ENCODE results near the gene TRIOBP.
A peak's percentile ranks its signal among the peaks of the same experiment; 100 is the strongest.

The TRIOBP gene

DNA sequence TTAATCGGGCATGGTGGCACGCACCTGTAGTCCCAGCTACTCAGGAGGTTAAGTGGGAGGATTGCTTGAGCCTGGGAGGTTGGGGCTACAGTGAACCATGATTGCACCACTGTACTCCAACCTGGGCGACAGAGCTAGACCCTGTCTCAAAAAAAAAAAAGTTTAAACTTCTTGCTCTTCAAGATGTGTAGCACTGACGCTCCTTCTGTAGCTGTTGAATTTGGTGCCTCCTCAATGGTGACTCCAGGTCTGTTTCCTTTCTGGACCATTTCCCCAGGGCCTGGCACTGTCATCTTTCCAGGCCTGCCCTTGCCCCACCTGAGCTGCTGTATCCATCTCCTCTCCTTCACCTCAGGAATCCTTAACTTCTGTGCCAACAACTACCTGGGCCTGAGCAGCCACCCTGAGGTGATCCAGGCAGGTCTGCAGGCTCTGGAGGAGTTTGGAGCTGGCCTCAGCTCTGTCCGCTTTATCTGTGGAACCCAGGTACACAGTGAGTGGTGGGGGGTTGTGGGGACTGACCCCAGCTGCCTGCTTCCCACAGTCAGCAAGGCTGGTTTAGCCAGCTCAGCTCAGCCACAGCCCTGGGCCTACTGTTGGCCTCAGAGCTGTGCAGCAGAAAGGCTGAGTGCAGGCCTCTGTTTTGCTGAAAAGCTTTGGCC, 113.0 kb downstream of the TRIOBP start:
- no peak overlapping the region for H3K9ac ChIP-seq (ENCODE audit: low read depth, low read length)
- H3K4me1 ChIP-seq (ENCODE audit: control insufficient read depth, insufficient read depth, low read length) = peaks cover 14% of the 10 kb centered on the region
- H3K27ac ChIP-seq (ENCODE audit: low read depth, low read length) = no peak overlapping the region
- no peaks in the 10 kb centered on the region for H3K9me3 ChIP-seq (ENCODE audit: control insufficient read depth, insufficient read depth, low read length)
- peaks cover 3% of the 10 kb centered on the region for H3K36me3 ChIP-seq (ENCODE audit: control insufficient read depth, insufficient read depth, low read length)
- H3K4me3 ChIP-seq (ENCODE audit: low read depth, low read length) = no peak overlapping the region
- peaks cover 34% of the 10 kb centered on the region for H3K27me3 ChIP-seq (ENCODE audit: control insufficient read depth, insufficient read depth, low read length)

- Histone ChIP-seq H3K27me3 (ENCODE audit: control insufficient read depth, insufficient read depth, low read length) (peaks cover 19% of the 10 kb centered on the region), H3K9ac (ENCODE audit: low read depth, low read length) (no peak overlapping the region), H3K9me3 (ENCODE audit: control insufficient read depth, insufficient read depth, low read length) (no peaks in the 10 kb centered on the region), H3K36me3 (ENCODE audit: control insufficient read depth, insufficient read depth, low read length) (peaks cover 18% of the 10 kb centered on the region), H3K4me3 (ENCODE audit: low read depth, low read length) (no peak overlapping the region), H3K27ac (ENCODE audit: low read depth, low read length) (no peak overlapping the region), H3K4me1 (ENCODE audit: control insufficient read depth, insufficient read depth, low read length) (no peaks in the 10 kb centered on the region; the same call in 1 of the 2 replicates)
Observed at GRCh38 chr22:37811867-37812266, 115.0 kb downstream of the TRIOBP start.

GRCh38 chr22:37812869-37813678, 116.2 kb downstream of the TRIOBP start:
- H3K9me3 ChIP-seq (ENCODE audit: control insufficient read depth, insufficient read depth, low read length) = no peaks in the 10 kb centered on the region
- no peak overlapping the region for H3K4me3 ChIP-seq (ENCODE audit: low read depth, low read length)
- H3K27ac ChIP-seq (ENCODE audit: low read depth, low read length) = no peak overlapping the region
- peaks cover 14% of the 10 kb centered on the region for H3K27me3 ChIP-seq (ENCODE audit: control insufficient read depth, insufficient read depth, low read length)
- H3K9ac ChIP-seq (ENCODE audit: low read depth, low read length) = no peak overlapping the region
- no peaks in the 10 kb centered on the region; the same call in 1 of the 2 replicates for H3K4me1 ChIP-seq (ENCODE audit: control insufficient read depth, insufficient read depth, low read length)
- peaks cover 18% of the 10 kb centered on the region for H3K36me3 ChIP-seq (ENCODE audit: control insufficient read depth, insufficient read depth, low read length)

- Histone ChIP-seq H3K27me3 (ENCODE audit: control insufficient read depth, insufficient read depth, low read length) (peaks cover 22% of the 10 kb centered on the region), H3K4me3 (ENCODE audit: low read depth, low read length) (no peak overlapping the region), H3K36me3 (ENCODE audit: control insufficient read depth, insufficient read depth, low read length) (peaks cover 18% of the 10 kb centered on the region), H3K9me3 (ENCODE audit: control insufficient read depth, insufficient read depth, low read length) (no peaks in the 10 kb centered on the region), H3K27ac (ENCODE audit: low read depth, low read length) (no peak overlapping the region), H3K9ac (ENCODE audit: low read depth, low read length) (no peak overlapping the region), H3K4me1 (ENCODE audit: control insufficient read depth, insufficient read depth, low read length) (peaks cover 3% of the 10 kb centered on the region; the same call in 1 of the 2 replicates)
Observed at GRCh38 chr22:37815593-37815992, 118.7 kb downstream of the TRIOBP start.

DNA sequence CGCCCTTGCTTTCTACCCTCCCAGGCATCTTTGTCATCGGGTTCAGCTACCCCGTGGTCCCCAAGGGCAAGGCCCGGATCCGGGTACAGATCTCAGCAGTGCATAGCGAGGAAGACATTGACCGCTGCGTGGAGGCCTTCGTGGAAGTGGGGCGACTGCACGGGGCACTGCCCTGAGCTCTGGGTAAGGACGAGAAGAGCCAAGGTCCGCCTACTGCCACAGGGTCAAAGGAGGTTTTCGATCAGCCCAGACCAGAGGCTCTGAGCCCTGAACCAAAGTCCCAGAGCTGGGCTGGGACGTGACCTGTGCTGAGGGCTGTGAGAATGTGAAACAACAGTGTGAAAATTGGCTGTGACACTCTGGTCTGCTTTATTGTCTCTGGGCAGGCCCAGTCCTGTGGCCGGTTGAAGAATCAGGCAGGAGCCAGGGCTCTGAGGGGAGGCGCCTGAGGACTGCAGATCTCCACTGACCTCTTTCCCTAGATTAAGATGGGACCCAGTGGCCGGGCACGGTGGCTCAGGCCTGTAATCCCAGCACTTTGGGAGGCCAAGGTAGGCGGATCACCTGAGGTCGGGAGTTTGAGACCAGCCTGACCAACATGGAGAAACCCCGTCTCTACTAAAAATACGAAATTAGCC, 119.8 kb downstream of the TRIOBP start:
- H3K27me3 ChIP-seq (ENCODE audit: control insufficient read depth, insufficient read depth, low read length) = peaks cover 23% of the 10 kb centered on the region
- no peak overlapping the region for H3K9ac ChIP-seq (ENCODE audit: low read depth, low read length)
- H3K27ac ChIP-seq (ENCODE audit: low read depth, low read length) = no peak overlapping the region
- no peaks in the 10 kb centered on the region for H3K9me3 ChIP-seq (ENCODE audit: control insufficient read depth, insufficient read depth, low read length)
- H3K4me1 ChIP-seq (ENCODE audit: control insufficient read depth, insufficient read depth, low read length) = peaks cover 3% of the 10 kb centered on the region; the same call in 1 of the 2 replicates
- no peak overlapping the region for H3K4me3 ChIP-seq (ENCODE audit: low read depth, low read length)
- peaks cover 18% of the 10 kb centered on the region for H3K36me3 ChIP-seq (ENCODE audit: control insufficient read depth, insufficient read depth, low read length)

DNA sequence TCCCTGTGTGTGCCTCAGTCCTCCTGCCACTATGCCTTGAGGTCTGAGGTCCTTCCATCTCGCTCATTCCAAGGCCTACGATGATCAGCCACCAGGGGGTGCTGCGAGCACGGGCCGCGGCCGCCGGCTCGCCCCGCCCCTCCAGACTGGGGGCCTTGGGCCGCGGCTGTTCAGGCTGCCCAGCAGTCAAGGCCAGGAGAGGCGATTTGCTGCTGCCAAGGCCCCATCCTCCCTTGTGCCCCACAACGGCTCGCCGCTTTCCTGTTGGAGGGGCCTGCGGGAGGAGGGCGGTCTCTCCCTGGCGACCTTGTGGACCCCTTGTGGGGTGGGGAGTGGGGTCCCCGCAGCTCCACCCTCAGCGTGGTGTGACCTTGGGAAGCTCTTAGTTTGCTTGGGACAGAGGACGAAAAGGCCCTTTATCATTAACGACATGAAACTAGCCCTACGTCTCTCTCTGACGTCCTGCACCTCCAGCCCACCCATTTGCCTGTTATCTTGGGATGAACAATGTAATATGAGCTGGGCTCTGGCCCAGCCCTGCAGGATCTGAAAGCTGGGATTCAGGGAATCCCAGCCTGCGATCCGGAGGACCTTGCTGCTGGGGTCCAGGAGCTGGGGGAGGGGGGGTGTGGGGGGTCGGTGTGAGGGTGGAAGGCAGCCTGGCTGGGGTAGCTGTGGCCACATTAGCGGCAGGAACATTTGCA, 121.0 kb downstream of the TRIOBP start:
- H3K9me3 ChIP-seq (ENCODE audit: control insufficient read depth, insufficient read depth, low read length) = no peaks in the 10 kb centered on the region
- H3K9ac ChIP-seq (ENCODE audit: low read depth, low read length) = peak overlapping the region; percentile 58; the same call in 1 of the 2 replicates
- peak overlapping the region; percentile 79 for H3K27ac ChIP-seq (ENCODE audit: low read depth, low read length)
- peaks cover 27% of the 10 kb centered on the region for H3K27me3 ChIP-seq (ENCODE audit: control insufficient read depth, insufficient read depth, low read length)
- peaks cover 18% of the 10 kb centered on the region for H3K36me3 ChIP-seq (ENCODE audit: control insufficient read depth, insufficient read depth, low read length)
- H3K4me1 ChIP-seq (ENCODE audit: control insufficient read depth, insufficient read depth, low read length) = peaks cover 13% of the 10 kb centered on the region
- H3K4me3 ChIP-seq (ENCODE audit: low read depth, low read length) = peak overlapping the region; percentile 55

- Histone ChIP-seq H3K4me1 (ENCODE audit: control insufficient read depth, insufficient read depth, low read length) (peaks cover 19% of the 10 kb centered on the region), H3K27me3 (ENCODE audit: control insufficient read depth, insufficient read depth, low read length) (peaks cover 33% of the 10 kb centered on the region), H3K4me3 (ENCODE audit: low read depth, low read length) (peak overlapping the region; percentile 55), H3K27ac (ENCODE audit: low read depth, low read length) (peak overlapping the region; percentile 35), H3K9me3 (ENCODE audit: control insufficient read depth, insufficient read depth, low read length) (no peaks in the 10 kb centered on the region), H3K9ac (ENCODE audit: low read depth, low read length) (peak overlapping the region; percentile 51), H3K36me3 (ENCODE audit: control insufficient read depth, insufficient read depth, low read length) (peaks cover 18% of the 10 kb centered on the region)
Observed at GRCh38 chr22:37818409-37819104, 121.7 kb downstream of the TRIOBP start.

DNA sequence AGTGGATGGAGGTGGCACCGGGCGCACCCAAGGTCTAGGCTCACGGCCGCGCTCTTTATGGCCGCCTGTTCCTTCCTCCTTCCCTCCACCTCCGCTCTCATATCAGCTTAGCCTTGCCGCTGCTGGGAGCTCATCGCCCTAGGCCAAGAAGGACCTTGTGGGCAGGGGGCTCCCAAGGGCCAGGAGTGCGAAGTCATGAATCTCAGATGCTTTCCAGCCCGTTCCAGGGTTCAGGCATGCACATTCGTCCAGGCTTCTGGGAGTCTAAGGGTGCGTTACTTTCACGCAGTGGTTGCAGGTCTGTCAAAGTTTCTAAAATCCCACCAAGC, 122.2 kb downstream of the TRIOBP start:
- peaks cover 19% of the 10 kb centered on the region for H3K4me1 ChIP-seq (ENCODE audit: control insufficient read depth, insufficient read depth, low read length)
- 0 out of 2 replicates have a peak overlapping the region, but pooled peaks have one; percentile 51 for H3K9ac ChIP-seq (ENCODE audit: low read depth, low read length)
- H3K4me3 ChIP-seq (ENCODE audit: low read depth, low read length) = peak overlapping the region; percentile 55
- H3K27ac ChIP-seq (ENCODE audit: low read depth, low read length) = no peak overlapping the region
- peaks cover 15% of the 10 kb centered on the region for H3K36me3 ChIP-seq (ENCODE audit: control insufficient read depth, insufficient read depth, low read length)
- H3K27me3 ChIP-seq (ENCODE audit: control insufficient read depth, insufficient read depth, low read length) = peaks cover 38% of the 10 kb centered on the region
- H3K9me3 ChIP-seq (ENCODE audit: control insufficient read depth, insufficient read depth, low read length) = no peaks in the 10 kb centered on the region

DNA sequence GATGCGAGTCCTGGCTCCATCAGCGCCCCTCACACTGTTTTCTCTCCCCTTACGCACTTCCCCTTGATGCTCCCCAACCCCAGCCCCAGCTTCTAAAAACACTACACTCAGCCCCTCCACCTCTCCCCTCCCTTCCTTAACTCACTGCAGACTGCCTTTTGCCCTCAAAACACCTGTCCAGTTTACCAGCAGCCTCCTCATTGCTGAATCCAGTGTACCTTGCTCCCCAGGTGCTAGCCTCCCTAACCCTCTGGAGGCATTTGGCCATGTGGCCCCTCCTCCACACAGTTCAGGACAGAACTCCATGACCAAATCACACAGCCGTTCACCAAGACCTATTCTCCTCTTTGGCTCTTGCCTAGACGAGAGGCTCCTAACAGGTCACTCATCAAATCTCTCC, 123.5 kb downstream of the TRIOBP start:
- H3K36me3 ChIP-seq (ENCODE audit: control insufficient read depth, insufficient read depth, low read length) = peaks cover 12% of the 10 kb centered on the region

DNA sequence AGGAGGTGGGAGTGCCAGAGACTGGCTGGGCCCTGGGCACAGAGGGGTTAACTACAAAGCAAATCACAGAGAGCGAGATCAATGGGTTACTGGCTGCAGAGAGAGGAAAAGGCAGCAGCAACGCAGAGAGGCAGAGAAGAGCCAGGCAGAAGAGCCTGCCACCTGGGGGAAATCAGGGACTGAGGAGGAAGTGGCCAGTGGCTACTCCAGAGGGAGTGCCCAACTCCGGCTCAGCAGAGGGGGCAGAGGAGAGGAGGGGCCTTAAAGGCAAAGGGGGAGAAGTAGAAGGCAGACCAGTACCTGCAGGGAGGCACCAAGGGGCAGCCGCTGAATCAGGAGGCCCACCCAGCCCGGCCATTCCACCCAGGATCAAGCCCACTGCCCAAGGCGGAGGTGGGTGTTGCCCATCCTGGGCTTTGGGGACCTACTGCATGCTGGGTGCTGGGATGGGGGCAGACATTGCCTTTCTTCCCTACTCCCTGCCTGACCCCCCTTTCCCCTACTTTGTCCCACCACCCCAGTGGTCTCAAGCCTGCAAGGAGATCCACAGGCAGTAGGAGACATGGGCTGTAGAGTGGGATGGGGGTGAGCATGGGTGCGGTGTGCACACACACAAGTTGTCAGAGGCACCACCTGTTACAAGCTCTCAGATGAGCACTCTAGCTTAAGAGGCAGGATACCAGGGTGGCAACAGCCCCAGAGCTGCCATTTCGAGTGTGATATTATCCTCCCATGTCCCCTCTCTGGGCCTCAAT, 125.4 kb downstream of the TRIOBP start:
- H3K9me3 ChIP-seq (ENCODE audit: control insufficient read depth, insufficient read depth, low read length) = no peaks in the 10 kb centered on the region
- no peak overlapping the region for H3K4me3 ChIP-seq (ENCODE audit: low read depth, low read length)
- no peaks in the 10 kb centered on the region for H3K36me3 ChIP-seq (ENCODE audit: control insufficient read depth, insufficient read depth, low read length)
- peaks cover 19% of the 10 kb centered on the region for H3K4me1 ChIP-seq (ENCODE audit: control insufficient read depth, insufficient read depth, low read length)
- H3K27ac ChIP-seq (ENCODE audit: low read depth, low read length) = no peak overlapping the region
- no peak overlapping the region for H3K9ac ChIP-seq (ENCODE audit: low read depth, low read length)
- H3K27me3 ChIP-seq (ENCODE audit: control insufficient read depth, insufficient read depth, low read length) = peaks cover 56% of the 10 kb centered on the region

More for the DNA sequence above, 123.5 kb downstream of the TRIOBP start:
- H3K4me3 ChIP-seq (ENCODE audit: low read depth, low read length) = no peak overlapping the region
- H3K9me3 ChIP-seq (ENCODE audit: control insufficient read depth, insufficient read depth, low read length) = no peaks in the 10 kb centered on the region
- peaks cover 19% of the 10 kb centered on the region for H3K4me1 ChIP-seq (ENCODE audit: control insufficient read depth, insufficient read depth, low read length)
- peaks cover 51% of the 10 kb centered on the region for H3K27me3 ChIP-seq (ENCODE audit: control insufficient read depth, insufficient read depth, low read length)
- no peak overlapping the region for H3K27ac ChIP-seq (ENCODE audit: low read depth, low read length)
- no peak overlapping the region for H3K9ac ChIP-seq (ENCODE audit: low read depth, low read length)
